H9 (cell line): ENCODE data around the gene LSS. TPM values are rescaled to one million over a fixed set of nuclear protein-coding genes. Genes with fewer than 3 reads are reported as not detected.

ENCODE experiments used
- DNase-seq: peaks from one replicate; pipeline ENCODE4 v3.0.0-alpha.2; 2017
- H2AFZ ChIP-seq: one replicate; pipeline ENCODE4 v1.6.1; 2013; ENCODE audit warnings: mild to moderate bottlenecking, low read length, control low read depth, moderate library complexity
- H2AK5ac ChIP-seq: 2 replicates; pipeline ENCODE4 v1.6.1; 2013; ENCODE audit warnings: low read length, control low read depth, mixed read lengths; ENCODE audit not compliant: insufficient read length
- H2BK120ac ChIP-seq: one replicate; pipeline ENCODE4 v1.6.1; 2013; ENCODE audit warnings: low read depth, mild to moderate bottlenecking, low read length, control low read depth, inconsistent platforms; ENCODE audit not compliant: poor library complexity, severe bottlenecking
- H2BK12ac ChIP-seq: 2 replicates; pipeline ENCODE4 v1.6.1; 2013; ENCODE audit warnings: low read length, control low read depth, mixed read lengths, low read depth; ENCODE audit not compliant: insufficient read length
- H2BK15ac ChIP-seq: 2 replicates; pipeline ENCODE4 v1.6.1; 2013; ENCODE audit warnings: low read depth, low read length, control low read depth
- H2BK20ac ChIP-seq: one replicate; pipeline ENCODE4 v1.6.1; 2013; ENCODE audit warnings: low read depth, mild to moderate bottlenecking, low read length, control low read depth, inconsistent platforms; ENCODE audit not compliant: poor library complexity, severe bottlenecking
- H2BK5ac ChIP-seq: 2 replicates; pipeline ENCODE4 v1.6.1; 2013; ENCODE audit warnings: low read length, control low read depth, mixed read lengths; ENCODE audit not compliant: insufficient read length
- H3K14ac ChIP-seq: 2 replicates; pipeline ENCODE4 v1.6.1; 2013; ENCODE audit warnings: low read length, control low read depth; ENCODE audit not compliant: insufficient read depth
- H3K18ac ChIP-seq: 2 replicates; pipeline ENCODE4 v1.6.1; 2013; ENCODE audit warnings: low read depth, mild to moderate bottlenecking, mixed read lengths, low read length, control low read depth; ENCODE audit not compliant: insufficient read length
- H3K23ac ChIP-seq: 2 replicates; pipeline ENCODE4 v1.6.1; 2013; ENCODE audit warnings: low read length, control low read depth, mixed read lengths, low read depth; ENCODE audit not compliant: insufficient read length
- H3K23me2 ChIP-seq: 2 replicates; pipeline ENCODE4 v1.6.1; 2013; ENCODE audit warnings: low read depth, mild to moderate bottlenecking, mixed read lengths, low read length, control low read depth; ENCODE audit not compliant: insufficient read length, poor library complexity, severe bottlenecking
- H3K27ac ChIP-seq: 2 replicates; pipeline ENCODE4 v1.5.1; 2013; ENCODE audit warnings: low read length, control low read depth, mixed read lengths, low read depth; ENCODE audit not compliant: insufficient read length
- H3K27me3 ChIP-seq: 2 replicates; pipeline ENCODE4 v1.6.1; 2013; ENCODE audit warnings: low read length, control low read depth, inconsistent platforms; ENCODE audit not compliant: insufficient read depth
- H3K4ac ChIP-seq: 2 replicates; pipeline ENCODE4 v1.6.1; 2013; ENCODE audit warnings: low read depth, mild to moderate bottlenecking, control low read depth, inconsistent platforms, low read length, moderate library complexity
- H3K4me1 ChIP-seq: 2 replicates; pipeline ENCODE4 v1.6.1; 2013; ENCODE audit warnings: low read length, control low read depth, inconsistent platforms; ENCODE audit not compliant: insufficient read depth
- H3K4me2 ChIP-seq: 2 replicates; pipeline ENCODE4 v1.6.1; 2013; ENCODE audit warnings: low read length, control low read depth, mixed read lengths; ENCODE audit not compliant: insufficient read length, insufficient read depth
- H3K56ac ChIP-seq: 2 replicates; pipeline ENCODE4 v1.6.1; 2013; ENCODE audit warnings: low read depth, mild to moderate bottlenecking, mixed read lengths, low read length, control low read depth; ENCODE audit not compliant: insufficient read length
- H3K79me1 ChIP-seq: 2 replicates; pipeline ENCODE4 v1.6.1; 2013; ENCODE audit warnings: low read depth, mild to moderate bottlenecking, moderate library complexity, low read length, control low read depth, inconsistent platforms; ENCODE audit not compliant: insufficient read depth, poor library complexity, severe bottlenecking
- H3K79me2 ChIP-seq: 2 replicates; pipeline ENCODE4 v1.6.1; 2013; ENCODE audit warnings: low read length, control low read depth, inconsistent platforms; ENCODE audit not compliant: insufficient read depth
- H3K9ac ChIP-seq: 2 replicates; pipeline ENCODE4 v1.6.1; 2013; ENCODE audit warnings: low read length, control low read depth, mixed read lengths; ENCODE audit not compliant: insufficient read length; ENCODE audit errors: extremely low read depth
- H3K9me3 ChIP-seq: one replicate; pipeline ENCODE4 v1.6.1; 2013; ENCODE audit warnings: low read depth, low read length, inconsistent platforms; ENCODE audit not compliant: control insufficient read depth
- H3T11ph ChIP-seq: one replicate; pipeline ENCODE4 v1.6.1; 2013; ENCODE audit warnings: mild to moderate bottlenecking, low read length, control low read depth, inconsistent platforms
- H4K20me1 ChIP-seq: one replicate; pipeline ENCODE4 v1.6.1; 2013; ENCODE audit not compliant: control insufficient read depth, insufficient read length, insufficient read depth
- H4K5ac ChIP-seq: 2 replicates; pipeline ENCODE4 v1.6.1; 2013; ENCODE audit warnings: low read depth, mild to moderate bottlenecking, mixed read lengths, low read length, control low read depth; ENCODE audit not compliant: insufficient read length
- H4K8ac ChIP-seq: replicated peaks from 2 replicates; pipeline ENCODE4 v1.6.1; 2013; ENCODE audit warnings: low read length, control low read depth, mixed read lengths, low read depth; ENCODE audit not compliant: insufficient read length
- H4K91ac ChIP-seq: 2 replicates; pipeline ENCODE4 v1.6.1; 2013; ENCODE audit warnings: low read depth, mild to moderate bottlenecking, moderate library complexity, mixed read lengths, low read length, control low read depth; ENCODE audit not compliant: insufficient read length
- H3K27ac Mint-ChIP-seq, 3 experiments: 2 replicates in 2 of 3; 3 replicates in 1 of 3; pipeline ENCODE4 v1.8.0; 2020 to 2021; ENCODE audit warnings: mixed read lengths in 3 of 3, mild to moderate bottlenecking in 1 of 3, moderate library complexity in 1 of 3
- H3K27me3 Mint-ChIP-seq: 2 replicates; pipeline ENCODE4 v1.8.0; 2021; ENCODE audit warnings: low read depth, mild to moderate bottlenecking, moderate library complexity, mixed read lengths
- H3K36me3 Mint-ChIP-seq, 3 experiments: 2 replicates in 2 of 3; 3 replicates in 1 of 3; pipeline ENCODE4 v1.8.0; 2020 to 2021; ENCODE audit warnings: low read depth in 3 of 3, mixed read lengths in 3 of 3; ENCODE audit not compliant: insufficient read depth in 1 of 3
- H3K4me1 Mint-ChIP-seq, 2 experiments: 2 replicates each; pipeline ENCODE4 v1.8.0; 2020; ENCODE audit warnings: mixed read lengths in 2 of 2
- H3K4me3 Mint-ChIP-seq, 2 experiments: 2 replicates in 1 of 2; 3 replicates in 1 of 2; pipeline ENCODE4 v1.8.0; 2020 to 2021; ENCODE audit warnings: mild to moderate bottlenecking in 2 of 2, mixed read lengths in 2 of 2, moderate library complexity in 1 of 2
- H3K9me3 Mint-ChIP-seq, 2 experiments: 2 replicates in 1 of 2; 3 replicates in 1 of 2; pipeline ENCODE4 v1.8.0; 2020; ENCODE audit warnings: mild to moderate bottlenecking in 2 of 2, mixed read lengths in 2 of 2, moderate library complexity in 1 of 2
- WGBS: extraction: QIAGEN DNeasy Blood & Tissue Kit; methylation state at CpG from one replicate; pipeline ENCODE4 v1.1.7; 2013; ENCODE audit warnings: missing lambda C conversion rate, low lambda C conversion rate, mixed read lengths; ENCODE audit not compliant: insufficient read length; ENCODE audit errors: extremely low coverage; 5-methylcytosine and 5-hydroxymethylcytosine counted together
- total RNA-seq: library from RNA; stranded (reverse); gene quantifications from 2 replicates; pipeline ENCODE4 v1.2.1, GENCODE V29; 2021
- TF ChIP-seq, protein P1 (sequence below): fragments of 200-600 bp; sonication (generic); conservative IDR thresholded peaks from 3 replicates; pipeline ENCODE4 v1.8.0; 2021; ENCODE audit warnings: antibody characterized with exemption, mild to moderate bottlenecking

The LSS gene
- total RNA-seq, 1 experiment from 2014 or later: 69.2 TPM

- H2BK15ac ChIP-seq: no peak overlapping the region
- no peak for DNase-seq
- no peak overlapping the region for H3K4me3 Mint-ChIP-seq
- no peaks in the 10 kb centered on the region for H4K20me1 ChIP-seq
- no peak overlapping the region for H4K5ac ChIP-seq
- no peaks in the 10 kb centered on the region for H3K23me2 ChIP-seq
- H3K4me1 ChIP-seq: no peaks in the 10 kb centered on the region
- H3K9me3 Mint-ChIP-seq: peaks cover 15 to 32% of the 10 kb centered on the region in 2 experiments
- WGBS: no CpG with 5 or more reads among the region's 4 CpGs
- no peak overlapping the region for H3K27ac ChIP-seq
- H3K4ac ChIP-seq: no peak overlapping the region
- no peak overlapping the region for H3K27ac Mint-ChIP-seq
- H2AK5ac ChIP-seq: no peak overlapping the region
- TF ChIP-seq, protein P1, sequence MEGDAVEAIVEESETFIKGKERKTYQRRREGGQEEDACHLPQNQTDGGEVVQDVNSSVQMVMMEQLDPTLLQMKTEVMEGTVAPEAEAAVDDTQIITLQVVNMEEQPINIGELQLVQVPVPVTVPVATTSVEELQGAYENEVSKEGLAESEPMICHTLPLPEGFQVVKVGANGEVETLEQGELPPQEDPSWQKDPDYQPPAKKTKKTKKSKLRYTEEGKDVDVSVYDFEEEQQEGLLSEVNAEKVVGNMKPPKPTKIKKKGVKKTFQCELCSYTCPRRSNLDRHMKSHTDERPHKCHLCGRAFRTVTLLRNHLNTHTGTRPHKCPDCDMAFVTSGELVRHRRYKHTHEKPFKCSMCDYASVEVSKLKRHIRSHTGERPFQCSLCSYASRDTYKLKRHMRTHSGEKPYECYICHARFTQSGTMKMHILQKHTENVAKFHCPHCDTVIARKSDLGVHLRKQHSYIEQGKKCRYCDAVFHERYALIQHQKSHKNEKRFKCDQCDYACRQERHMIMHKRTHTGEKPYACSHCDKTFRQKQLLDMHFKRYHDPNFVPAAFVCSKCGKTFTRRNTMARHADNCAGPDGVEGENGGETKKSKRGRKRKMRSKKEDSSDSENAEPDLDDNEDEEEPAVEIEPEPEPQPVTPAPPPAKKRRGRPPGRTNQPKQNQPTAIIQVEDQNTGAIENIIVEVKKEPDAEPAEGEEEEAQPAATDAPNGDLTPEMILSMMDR: no peak
- no peak overlapping the region for H3K23ac ChIP-seq
- H3K36me3 Mint-ChIP-seq: peaks cover 31 to 41% (median 34%) of the 10 kb centered on the region in 3 experiments
- H3K9ac ChIP-seq: no peak overlapping the region
- H3K4me2 ChIP-seq: no peak overlapping the region
- no peak overlapping the region for H3T11ph ChIP-seq
- no peak overlapping the region for H4K8ac ChIP-seq
- H3K14ac ChIP-seq: no peak overlapping the region
- H2BK20ac ChIP-seq: no peak overlapping the region
- H3K56ac ChIP-seq: no peak overlapping the region
- no peak overlapping the region for H2BK5ac ChIP-seq
- H3K4me1 Mint-ChIP-seq: no peaks in the 10 kb centered on the region
- no peak overlapping the region for H2BK120ac ChIP-seq
- no peaks in the 10 kb centered on the region for H3K79me1 ChIP-seq
- H3K18ac ChIP-seq: no peak overlapping the region
- H3K79me2 ChIP-seq: no peaks in the 10 kb centered on the region
- H3K27me3 Mint-ChIP-seq: no peaks in the 10 kb centered on the region
- no peaks in the 10 kb centered on the region for H3K27me3 ChIP-seq
- H2AFZ ChIP-seq: no peak overlapping the region
- H2BK12ac ChIP-seq: no peak overlapping the region
- H3K9me3 ChIP-seq: no peaks in the 10 kb centered on the region
- no peak overlapping the region for H4K91ac ChIP-seq
These were observed 65.2 kb downstream of the LSS start for GRCh38 chr21:46163380-46163779.
